Loucy (cell line): ENCODE data around the gene GTF2A1.

Source experiments
- H2AFZ ChIP-seq: fragments of 200-600 bp; sonication (generic); 2 replicates; pipeline ENCODE4 v1.6.0; 2016; ENCODE audit warnings: antibody characterized with exemption, mild to moderate bottlenecking, low read length, moderate library complexity
- H3F3A ChIP-seq: fragments of 200-600 bp; 2 replicates; pipeline ENCODE4 v1.6.0; 2016; ENCODE audit warnings: antibody characterized with exemption, low read depth, mild to moderate bottlenecking
- H3K27me3 ChIP-seq: fragments of 200-600 bp; sonication (generic); 2 replicates; pipeline ENCODE4 v1.6.1; 2014; ENCODE audit warnings: low read length, mild to moderate bottlenecking; ENCODE audit not compliant: insufficient read depth, poor library complexity, severe bottlenecking
- H3K36me3 ChIP-seq: fragments of 200-600 bp; sonication (generic); 2 replicates; pipeline ENCODE4 v1.6.1; 2016; ENCODE audit warnings: low read length; ENCODE audit not compliant: insufficient read depth
- H3K4me1 ChIP-seq: fragments of 200-600 bp; sonication (generic); 2 replicates; pipeline ENCODE4 v1.5.1; 2014; ENCODE audit warnings: low read length, mild to moderate bottlenecking; ENCODE audit not compliant: insufficient read depth, poor library complexity, severe bottlenecking
- H3K4me2 ChIP-seq: fragments of 200-600 bp; sonication (generic); 2 replicates; pipeline ENCODE4 v1.6.0; 2014; ENCODE audit warnings: antibody characterized with exemption, low read length, low read depth, mild to moderate bottlenecking; ENCODE audit not compliant: poor library complexity, severe bottlenecking
- H3K4me3 ChIP-seq: fragments of 200-600 bp; sonication (generic); 2 replicates; pipeline ENCODE4 v1.5.1; 2014; ENCODE audit warnings: low read length, mild to moderate bottlenecking, mixed read lengths; ENCODE audit not compliant: poor library complexity, severe bottlenecking
- H3K79me2 ChIP-seq: fragments of 200-600 bp; sonication (generic); 2 replicates; pipeline ENCODE4 v1.6.1; 2014; ENCODE audit warnings: low read length; ENCODE audit not compliant: insufficient read depth
- H3K9ac ChIP-seq: fragments of 200-600 bp; sonication (generic); 2 replicates; pipeline ENCODE4 v1.6.0; 2014; ENCODE audit warnings: mild to moderate bottlenecking, low read depth, low read length, moderate library complexity; ENCODE audit not compliant: poor library complexity, severe bottlenecking
- H3K9me2 ChIP-seq: fragments of 200-600 bp; sonication (generic); replicated peaks from 2 replicates; pipeline ENCODE4 v1.6.1; 2016; ENCODE audit warnings: low read depth, low read length, mixed read lengths
- H3K9me3 ChIP-seq: fragments of 200-600 bp; sonication (generic); 2 replicates; pipeline ENCODE4 v1.6.1; 2014; ENCODE audit warnings: mild to moderate bottlenecking, antibody characterized with exemption, low read length, low read depth; ENCODE audit not compliant: insufficient read depth
- H4K20me1 ChIP-seq: fragments of 200-600 bp; sonication (generic); 2 replicates; pipeline ENCODE4 v1.6.0; 2014; ENCODE audit warnings: antibody characterized with exemption, low read length, mild to moderate bottlenecking; ENCODE audit not compliant: insufficient read depth, poor library complexity, severe bottlenecking
- CTCF ChIP-seq: fragments of 200-600 bp; sonication (generic); conservative IDR thresholded peaks from 2 replicates; pipeline ENCODE4 v1.5.1; 2014; ENCODE audit warnings: mild to moderate bottlenecking, antibody characterized with exemption, low read length
- EZH2phosphoT487 ChIP-seq: fragments of 200-600 bp; IDR thresholded peaks from 2 replicates; pipeline ENCODE4 v1.6.1; 2018; ENCODE audit warnings: antibody characterized with exemption, mild to moderate bottlenecking, moderate library complexity, borderline replicate concordance

GTF2A1 gene

GRCh38 chr14:81263777-81264410 is 43.1 kb upstream of the GTF2A1 start:
- no peaks in the 10 kb centered on the region for H3K36me3 ChIP-seq
- no peaks in the 10 kb centered on the region for H3K9me3 ChIP-seq
- peak overlapping the region; percentile 48 for H2AFZ ChIP-seq
- TF ChIP-seq CTCF: no peak
- TF ChIP-seq EZH2phosphoT487: no peak
- H3K27me3 ChIP-seq: no peaks in the 10 kb centered on the region
- no peak overlapping the region for H3K9ac ChIP-seq
- H3F3A ChIP-seq: peaks cover 9% of the 10 kb centered on the region
- peak overlapping the region; percentile 3 for H3K4me2 ChIP-seq
- H4K20me1 ChIP-seq: no peaks in the 10 kb centered on the region
- H3K4me1 ChIP-seq: peaks cover 42% of the 10 kb centered on the region
- no peaks in the 10 kb centered on the region for H3K79me2 ChIP-seq
- H3K4me3 ChIP-seq: no peak overlapping the region
- no peaks in the 10 kb centered on the region for H3K9me2 ChIP-seq

- no peak overlapping the region for H3K9ac ChIP-seq
- H3K36me3 ChIP-seq: no peaks in the 10 kb centered on the region
- H3K79me2 ChIP-seq: no peaks in the 10 kb centered on the region
- no peak overlapping the region for H3K4me2 ChIP-seq
- H3K4me3 ChIP-seq: no peak overlapping the region
- H3K27me3 ChIP-seq: no peaks in the 10 kb centered on the region
- no peaks in the 10 kb centered on the region for H3K9me2 ChIP-seq
- peaks cover 15% of the 10 kb centered on the region for H3K4me1 ChIP-seq
- TF ChIP-seq EZH2phosphoT487 (no peak), CTCF (no peak)
- H4K20me1 ChIP-seq: no peaks in the 10 kb centered on the region
- no peaks in the 10 kb centered on the region for H3F3A ChIP-seq
- no peaks in the 10 kb centered on the region for H3K9me3 ChIP-seq
- no peak overlapping the region for H2AFZ ChIP-seq
Measured at GRCh38 chr14:81261176-81261575, 40.4 kb upstream of the GTF2A1 start.

GRCh38 chr14:81260732-81261131 is 40.0 kb upstream of the GTF2A1 start:
- Histone ChIP-seq H3K4me2 (no peak overlapping the region), H3K9ac (no peak overlapping the region), H4K20me1 (no peaks in the 10 kb centered on the region), H3K4me3 (no peak overlapping the region), H3K9me3 (no peaks in the 10 kb centered on the region), H3K36me3 (no peaks in the 10 kb centered on the region), H3F3A (no peaks in the 10 kb centered on the region), H2AFZ (no peak overlapping the region), H3K27me3 (no peaks in the 10 kb centered on the region), H3K79me2 (no peaks in the 10 kb centered on the region), H3K9me2 (no peaks in the 10 kb centered on the region), H3K4me1 (peaks cover 11% of the 10 kb centered on the region)
- TF ChIP-seq EZH2phosphoT487 (no peak), CTCF (no peak)
